Right lobe of liver (tissue), 6 donors: ENCODE results near the gene SRPK2. TPM values are rescaled to one million over a fixed set of nuclear protein-coding genes. Genes with fewer than 3 reads are reported as not detected.
A peak's percentile ranks its signal among the peaks of the same experiment; 100 is the strongest.

Experiments
- ATAC-seq, 4 donors: fragments of 200-7000 bp; cut with Tn5 transposase; one replicate each; pipeline ENCODE4 v1.9.1; 2020; ENCODE audit warnings: mild to moderate bottlenecking in 4 of 4, moderate library complexity in 4 of 4
- DNase-seq, 3 donors: peaks; one replicate each; pipeline ENCODE4 v3.0.0-alpha.2; 2020
- H3K27ac ChIP-seq, 3 donors: fragments of 200-600 bp; one replicate each; pipeline ENCODE4 v1.8.0; 2022
- H3K27me3 ChIP-seq, 2 donors: fragments of 200-600 bp; one replicate each; pipeline ENCODE4 v1.8.0; 2022
- H3K36me3 ChIP-seq, 4 donors: fragments of 200-600 bp; sonication (generic) in 1 of 4; one replicate each; pipeline versions ENCODE4 v1.5.1 to v1.8.0; 2017 to 2022; ENCODE audit warnings: control low read depth in 1 of 4
- H3K4me1 ChIP-seq, 4 donors: fragments of 200-600 bp; sonication (generic) in 1 of 4; one replicate each; pipeline versions ENCODE4 v1.5.1 to v1.8.0; 2017 to 2022; ENCODE audit warnings: control low read depth in 1 of 4
- H3K4me3 ChIP-seq, 3 donors: fragments of 200-600 bp; one replicate each; pipeline ENCODE4 v1.8.0; 2022
- H3K9me3 ChIP-seq, 4 donors: fragments of 200-600 bp; sonication (generic) in 1 of 4; one replicate each; pipeline versions ENCODE4 v1.5.1 to v1.8.0; 2017 to 2022; ENCODE audit warnings: control low read depth in 1 of 4
- CTCF ChIP-seq, 4 donors: fragments of 200-600 bp in 3 of 4; fragments of 450-650 bp in 1 of 4; IDR thresholded peaks; one replicate each; pipeline versions ENCODE4 v1.5.1 to v1.8.0; 2016 to 2022; ENCODE audit warnings: antibody characterized with exemption in 4 of 4, mild to moderate bottlenecking in 2 of 4
- POLR2A ChIP-seq: fragments of 450-650 bp; IDR thresholded peaks from one replicate; pipeline ENCODE4 v1.6.1; 2017; ENCODE audit warnings: antibody characterized with exemption, mild to moderate bottlenecking
- WGBS: methylation state at CpG from one replicate; pipeline ENCODE4 v1.1.6; 2018; ENCODE audit warnings: low coverage, low lambda C conversion rate; ENCODE audit not compliant: insufficient coverage; ENCODE audit errors: missing lambda C conversion rate; 5-methylcytosine and 5-hydroxymethylcytosine counted together
- intact Hi-C, 2 donors: fragments of 100-400 bp; cut with DNase I; formaldehyde crosslinking; loops; one replicate each; pipeline versions ENCODE4 v1.11.2 to v1.14.1; 2022
- total RNA-seq, 6 experiments: library from RNA; depleted of rRNA in 2 of 6; stranded (reverse); fragments of >200 nt in 2 of 6; fragmentation: NEBNext Ultra II Directional in 3 of 6; extraction: Animal tissue kit (Norgen Biotek cat#: 25700) in 3 of 6; gene quantifications; one replicate each; pipeline versions ENCODE4 v1.1.0 to v1.2.4, GENCODE V29; 2016 to 2023
- donor health status: DM: no; HTN: yes; CAD: no.
- donor health status: DM: no; HTN: no; CAD: no.
- donor health status: DM: no; HTN: no; CAD: no.
- donor health status: DM: no; HTN: yes; CAD: no.
- donor health status: DM: no; HTN: yes; CAD: no.

The SRPK2 gene
- total RNA-seq, 6 experiments from 2014 or later = 15.5 to 21.1 (median 18.2) TPM

GRCh38 chr7:105126436-105126975 is 262.2 kb downstream of the SRPK2 start:
- no peak for DNase-seq
- Histone ChIP-seq H3K4me1 (peaks cover 0 to 4% (median 1%) of the 10 kb centered on the region in 4 donors), H3K4me3 (no peak overlapping the region), H3K27me3 (no peaks in the 10 kb centered on the region), H3K27ac (no peak overlapping the region), H3K9me3 (no peaks in the 10 kb centered on the region), H3K36me3 (no peaks in the 10 kb centered on the region)
- ATAC-seq = no peak
- WGBS = 93% methylated on average over 3 of the region's 4 CpGs
- intact Hi-C loops = no loop called here
- TF ChIP-seq CTCF (IDR thresholded peaks at IDR 0.05) (no peak), POLR2A (no peak)

DNA sequence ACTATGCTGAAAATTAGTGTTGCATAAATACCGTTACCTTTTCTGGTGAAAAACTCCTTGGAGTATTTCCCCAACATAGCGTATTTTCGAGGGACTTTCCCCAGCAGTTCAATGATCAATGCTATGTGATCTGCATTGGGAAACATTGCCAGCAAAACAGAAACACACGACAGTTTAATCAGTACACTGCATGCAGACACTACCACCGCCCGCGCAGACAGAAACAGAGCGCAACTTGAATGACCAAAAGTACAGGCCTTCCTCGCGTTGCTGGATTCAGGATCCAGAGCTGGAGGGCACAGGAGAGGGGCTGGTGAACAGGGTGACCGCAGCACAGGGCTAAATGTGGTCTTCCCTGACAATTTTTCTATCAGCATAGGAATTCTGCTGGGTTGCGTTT is 263.0 kb downstream of the SRPK2 start:
- ATAC-seq = peak; percentile 45 to 91 (median 80)

GRCh38 chr7:105122619-105123018 is 266.1 kb downstream of the SRPK2 start:
- H3K36me3 ChIP-seq = no peaks in the 10 kb centered on the region
- no peak overlapping the region for H3K4me3 ChIP-seq
- intact Hi-C loops = no loop called here
- peaks cover 0 to 4% (median 0%) of the 10 kb centered on the region in 4 donors for H3K4me1 ChIP-seq
- no peaks in the 10 kb centered on the region for H3K9me3 ChIP-seq
- no peak for ATAC-seq
- no peak for DNase-seq
- TF ChIP-seq CTCF (IDR thresholded peaks at IDR 0.05) (no peak), POLR2A (no peak)
- WGBS = 88% methylated on average over 7 of the region's 8 CpGs
- no peak overlapping the region for H3K27ac ChIP-seq
- H3K27me3 ChIP-seq = no peaks in the 10 kb centered on the region

More for the DNA sequence above, 263.0 kb downstream of the SRPK2 start:
- DNase-seq = peak in 2 of 3 donors; percentile 49 to 60
- Histone ChIP-seq H3K27ac (no peak overlapping the region), H3K9me3 (no peaks in the 10 kb centered on the region), H3K36me3 (no peaks in the 10 kb centered on the region), H3K4me1 (peaks cover 0 to 4% (median 0%) of the 10 kb centered on the region in 4 donors), H3K27me3 (no peaks in the 10 kb centered on the region), H3K4me3 (no peak overlapping the region)
- WGBS = 40% methylated on average over 12 of the region's 12 CpGs
- TF ChIP-seq CTCF (IDR thresholded peaks at IDR 0.05) (no peak), POLR2A (no peak)
- intact Hi-C loops = no loop called here

DNA sequence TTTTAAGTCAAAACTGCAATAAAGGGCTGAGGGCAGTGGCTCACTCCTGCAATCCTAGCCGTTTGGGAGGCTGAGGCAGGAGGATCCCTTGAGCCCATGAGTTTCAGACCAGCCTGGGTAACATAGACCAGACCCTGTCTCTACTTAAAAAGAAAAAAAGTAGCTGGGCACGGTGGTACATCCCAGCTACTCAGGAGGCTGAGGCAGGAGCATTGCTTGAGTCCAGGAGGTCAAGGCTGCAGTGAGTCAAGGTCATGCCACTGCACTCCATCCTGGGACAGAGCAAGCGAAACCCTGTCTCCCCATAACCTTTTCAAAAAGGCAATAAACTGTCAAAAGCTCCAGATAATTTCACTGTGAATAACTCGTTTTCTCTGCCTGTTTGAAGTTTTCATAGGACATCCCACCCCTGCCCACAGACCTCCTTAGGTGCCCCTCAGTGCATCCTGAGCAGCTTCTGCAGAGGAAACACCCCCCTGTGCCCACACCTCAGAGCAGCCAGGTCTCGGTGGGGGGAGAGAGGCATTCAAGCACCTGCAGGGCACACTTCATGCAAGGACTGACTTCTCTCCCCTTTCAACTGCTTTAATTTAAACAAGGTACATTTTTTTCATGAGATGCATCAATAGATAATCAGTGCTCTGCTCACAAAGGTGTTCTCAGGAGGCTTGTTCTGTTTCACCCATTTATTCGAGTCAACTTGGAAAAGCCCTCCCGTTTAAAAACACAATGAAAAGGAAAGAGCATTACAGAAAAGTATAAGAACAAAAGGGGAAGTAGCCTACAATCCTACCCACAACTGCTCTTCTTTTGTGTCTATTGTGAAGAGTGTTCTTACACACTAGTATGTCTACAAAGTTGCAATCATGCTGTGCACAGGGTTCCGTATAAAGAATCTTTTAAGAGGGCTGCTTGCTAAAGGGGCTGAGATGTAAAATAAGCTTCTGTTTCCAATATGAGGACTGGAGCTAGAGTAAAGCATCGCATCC is 269.8 kb downstream of the SRPK2 start:
- 79% methylated on average over 6 of the region's 9 CpGs for WGBS
- H3K36me3 ChIP-seq = no peaks in the 10 kb centered on the region
- DNase-seq = no peak
- intact Hi-C loops = no loop called here
- ATAC-seq = peak in 1 of 4 donors; percentile 18
- no peaks in the 10 kb centered on the region for H3K27me3 ChIP-seq
- H3K4me1 ChIP-seq = no peaks in the 10 kb centered on the region
- TF ChIP-seq CTCF (IDR thresholded peaks at IDR 0.05) = no peak
- TF ChIP-seq POLR2A = no peak
- no peaks in the 10 kb centered on the region for H3K9me3 ChIP-seq
- no peak overlapping the region for H3K4me3 ChIP-seq
- H3K27ac ChIP-seq = no peak overlapping the region
